ENCODE results near the gene USP11.
"Not testable (repeated sequence)": the region's sequence is repeated elsewhere in the genome, so short reads cannot be mapped to it uniquely, and the experiment has no call there.

Gene USP11

DNA sequence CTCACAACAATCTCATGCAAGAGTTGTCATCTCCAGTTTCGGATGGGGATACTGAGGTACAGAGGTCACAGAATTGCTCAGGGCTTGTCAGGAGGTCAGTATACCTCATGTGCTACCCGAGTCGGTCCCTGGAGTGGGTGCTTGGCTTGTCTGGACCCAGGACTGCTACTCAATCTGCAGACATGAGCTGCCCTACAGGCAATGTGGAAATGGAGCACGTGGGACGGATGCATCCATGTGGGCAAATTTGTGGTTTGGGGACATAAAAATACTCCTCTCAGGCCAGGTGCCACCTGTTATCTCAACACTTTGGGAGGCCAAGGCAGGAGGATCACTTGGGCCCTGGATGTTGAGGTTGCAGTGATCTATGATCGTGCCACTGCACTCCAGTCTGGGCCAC is 15.8 kb downstream of the USP11 start:
- DNase-seq: no peak

DNA sequence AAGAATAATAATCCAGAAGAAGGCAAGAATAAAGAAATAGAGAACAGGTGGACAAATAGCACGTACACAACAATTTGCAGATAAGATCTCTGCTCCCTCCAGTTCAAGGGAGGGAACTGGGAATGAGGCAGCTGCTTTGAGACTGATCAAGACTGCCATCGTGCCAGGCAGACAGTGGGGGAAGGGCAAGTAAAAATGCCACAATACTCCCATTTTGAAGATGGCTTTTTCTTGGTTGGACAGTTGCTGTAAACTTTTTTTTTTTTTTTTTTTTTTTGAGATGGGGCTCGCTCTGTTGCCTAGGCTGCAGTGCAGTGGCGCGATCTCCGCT is 17.2 kb downstream of the USP11 start:
- DNase-seq: no peak

DNA sequence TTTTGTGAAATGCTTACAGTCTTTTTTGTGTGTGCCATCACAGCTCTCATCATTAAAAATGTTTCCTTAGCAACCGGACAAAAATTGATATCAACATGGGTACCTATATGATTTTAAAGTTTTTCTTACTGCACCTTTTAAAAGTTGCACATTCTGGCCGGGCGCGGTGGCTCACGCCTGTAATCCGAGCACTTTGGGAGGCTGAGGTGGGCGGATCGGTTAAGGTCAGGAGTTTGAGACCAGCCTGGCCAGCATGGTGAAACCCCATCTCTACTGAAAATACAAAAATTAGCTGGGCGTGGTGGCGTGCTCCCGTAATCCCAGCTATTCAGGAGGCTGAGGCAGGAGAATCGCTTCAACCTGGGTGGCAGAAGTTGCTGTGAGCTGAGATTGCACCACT is 24.8 kb downstream of the USP11 start:
- DNase-seq: not testable (repeated sequence)

DNA sequence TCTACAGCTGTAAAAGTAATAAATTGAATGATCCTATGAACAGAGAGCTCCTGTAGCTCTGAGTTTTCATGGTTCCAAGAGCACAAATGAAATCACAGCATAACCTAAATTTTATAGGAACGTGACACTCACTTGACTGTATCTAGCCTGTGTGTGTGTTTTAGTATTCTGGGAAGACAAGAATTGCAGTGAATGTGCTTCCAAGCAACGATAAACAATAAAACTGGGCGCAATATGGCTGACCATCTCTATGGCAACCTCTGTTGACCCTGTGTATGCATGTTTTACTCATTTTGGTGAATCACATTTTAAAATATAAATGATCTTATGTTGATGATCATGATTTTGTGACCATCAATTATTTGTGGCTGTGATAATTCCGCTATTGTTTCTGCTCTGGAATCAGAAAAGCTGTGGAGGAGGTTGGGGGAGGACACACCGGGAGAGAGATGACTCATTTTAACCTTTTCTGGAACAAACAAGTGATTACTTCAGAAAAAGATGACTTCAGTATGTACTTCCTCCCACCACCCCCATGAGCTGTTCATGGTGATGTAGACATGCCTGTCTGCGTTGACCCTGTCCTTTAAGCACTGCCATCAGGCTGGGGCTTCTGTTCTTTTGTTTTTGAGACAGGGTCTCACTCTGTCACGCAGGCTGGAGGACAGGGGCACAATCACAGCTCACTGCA is 31.8 kb downstream of the USP11 start:
- no peak for DNase-seq

DNA sequence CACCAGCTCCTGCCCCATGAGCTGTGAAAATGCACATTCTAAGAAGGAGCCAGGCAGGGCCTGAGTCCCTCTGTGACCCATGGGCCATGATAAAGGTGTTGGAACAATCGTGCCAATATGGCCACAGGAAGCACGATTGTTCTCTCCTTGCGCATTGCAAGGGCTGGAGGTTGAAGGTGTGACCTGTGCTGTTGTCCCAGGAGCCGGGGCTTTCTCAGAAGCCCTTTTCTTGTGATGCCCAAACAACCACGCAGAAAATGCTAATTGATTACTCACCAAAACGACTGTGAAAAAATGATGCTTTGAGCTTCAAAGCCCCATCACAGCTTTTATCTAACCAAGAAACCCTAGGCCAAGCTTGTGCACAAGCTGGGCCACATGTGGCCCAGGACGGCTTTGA is 33.8 kb downstream of the USP11 start:
- DNase-seq: no peak

DNA sequence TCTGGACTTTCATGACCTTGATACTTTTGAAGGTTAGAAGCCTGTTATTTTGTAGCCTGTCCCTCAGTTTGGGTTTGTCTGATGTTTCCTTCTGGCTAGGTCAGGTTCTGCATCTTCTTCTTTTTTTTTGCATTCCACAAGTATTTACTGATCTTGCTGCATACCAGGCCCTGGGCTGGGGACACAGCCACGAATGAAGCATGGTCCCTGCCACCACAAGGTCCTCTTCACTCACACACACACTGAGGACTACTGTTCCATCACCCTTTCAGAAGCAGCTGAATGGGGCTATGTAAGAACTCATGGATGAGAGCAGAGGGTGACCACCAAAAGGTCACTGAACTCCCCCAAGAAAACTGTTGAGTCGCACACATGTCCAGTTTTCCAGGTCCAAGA is 39.2 kb downstream of the USP11 start:
- DNase-seq: no peak

DNA sequence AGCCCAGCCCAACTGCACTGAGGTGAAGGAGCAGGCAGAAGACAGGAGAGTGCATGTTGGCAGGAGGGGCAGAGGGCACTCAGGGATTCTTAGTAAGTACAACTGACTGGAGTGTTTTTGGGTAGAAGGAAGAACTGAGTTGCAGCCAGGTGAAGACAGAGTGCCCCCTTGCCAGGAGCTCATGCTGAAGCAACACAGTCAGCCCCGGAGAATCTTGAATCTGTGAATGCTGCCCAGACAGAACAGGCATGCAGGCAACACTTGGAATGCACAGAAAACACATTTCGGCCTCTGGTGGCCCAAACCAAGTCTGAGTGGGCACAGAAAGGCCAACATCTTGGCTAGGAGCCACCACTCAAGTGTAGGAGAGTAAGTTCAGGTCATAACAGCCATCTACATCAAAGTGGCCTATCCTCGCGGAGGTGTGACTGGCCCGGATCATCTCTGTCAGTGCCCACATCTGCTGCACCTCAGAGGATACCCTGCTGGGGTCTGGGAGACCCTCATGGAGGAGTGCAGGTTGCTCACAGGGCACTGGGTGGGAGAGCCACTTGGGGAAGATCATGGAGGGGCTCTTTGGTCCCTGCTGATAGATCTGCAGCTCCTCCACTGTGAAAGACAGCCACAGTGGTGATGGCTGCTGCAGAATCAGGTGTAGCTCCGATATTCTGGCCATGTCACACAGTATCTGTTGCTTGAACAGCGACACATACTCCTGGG is 40.4 kb downstream of the USP11 start:
- DNase-seq: no peak

DNA sequence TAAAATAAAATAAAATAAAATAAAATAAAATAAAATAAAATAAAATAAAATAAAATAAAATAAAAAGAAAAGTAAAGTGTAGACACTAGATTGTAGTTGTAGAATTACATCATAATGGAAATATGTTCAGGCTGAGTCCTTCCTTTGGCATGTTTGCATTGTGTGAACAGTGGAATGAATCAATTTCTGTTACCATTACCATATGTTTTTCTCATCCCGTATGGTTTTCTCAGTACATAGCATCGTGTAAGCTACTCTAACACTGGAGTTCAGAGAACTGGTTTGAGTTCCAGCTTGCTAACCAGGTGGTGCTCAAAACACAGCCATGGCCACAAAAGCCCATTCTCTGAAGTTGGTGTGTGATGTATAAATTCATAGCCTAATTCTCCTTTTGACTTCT is 45.9 kb downstream of the USP11 start:
- no peak for DNase-seq

DNA sequence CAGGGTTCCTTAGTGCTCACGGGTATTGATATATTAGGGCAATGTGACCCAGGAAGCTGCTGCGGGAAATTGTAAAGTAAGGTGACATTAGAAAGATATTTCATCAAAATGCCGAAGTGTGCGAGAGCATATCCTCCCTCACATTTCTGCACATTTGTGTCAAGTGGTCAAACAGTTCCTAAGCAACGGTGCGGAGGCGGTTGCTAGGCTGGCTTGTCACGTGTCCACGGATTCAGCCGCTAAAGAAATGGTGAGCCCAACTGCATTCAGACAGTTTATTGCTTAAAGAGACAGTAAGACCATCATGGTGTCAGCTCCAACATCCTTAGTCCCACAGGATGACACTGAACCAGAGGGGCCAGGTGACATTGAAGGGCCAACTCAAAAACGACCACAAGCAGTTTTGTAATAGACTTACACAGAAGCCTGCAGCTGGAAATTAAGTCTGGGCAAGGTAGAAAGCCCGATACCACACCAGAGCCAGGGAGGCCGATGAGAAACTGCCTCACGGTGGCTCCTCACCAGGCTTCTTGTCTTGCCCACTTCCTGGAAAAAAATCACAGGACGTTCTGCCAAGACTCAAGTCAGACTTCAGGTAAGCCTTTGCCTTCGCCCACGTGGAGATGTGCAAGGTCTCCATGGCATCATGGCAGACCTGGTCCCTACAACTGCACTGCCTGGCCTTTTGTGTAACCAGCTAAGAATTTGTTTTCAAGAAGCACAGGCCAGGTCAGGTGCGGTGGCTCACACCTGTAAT is 50.4 kb downstream of the USP11 start:
- DNase-seq: no peak

DNA sequence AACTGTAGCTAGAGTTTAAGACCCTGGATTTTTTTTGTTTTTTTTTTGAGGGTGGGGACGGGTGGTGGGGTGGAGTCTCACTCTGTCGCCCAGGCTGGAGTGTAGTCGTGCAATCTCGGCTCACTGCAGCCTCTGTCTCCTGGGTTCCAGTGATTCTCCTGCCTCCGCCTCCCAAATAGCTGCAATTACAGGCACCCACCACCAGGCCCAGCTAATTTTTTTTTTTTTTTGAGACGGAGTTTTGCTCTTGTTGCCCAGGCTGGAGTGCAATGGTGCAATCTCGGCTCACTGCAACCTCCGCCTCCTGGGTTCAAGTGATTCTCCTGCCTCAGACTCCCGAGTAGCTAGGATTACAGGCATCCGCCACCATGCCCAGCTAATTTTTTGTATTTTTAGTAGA is 51.8 kb downstream of the USP11 start:
- DNase-seq: not testable (repeated sequence)

DNA sequence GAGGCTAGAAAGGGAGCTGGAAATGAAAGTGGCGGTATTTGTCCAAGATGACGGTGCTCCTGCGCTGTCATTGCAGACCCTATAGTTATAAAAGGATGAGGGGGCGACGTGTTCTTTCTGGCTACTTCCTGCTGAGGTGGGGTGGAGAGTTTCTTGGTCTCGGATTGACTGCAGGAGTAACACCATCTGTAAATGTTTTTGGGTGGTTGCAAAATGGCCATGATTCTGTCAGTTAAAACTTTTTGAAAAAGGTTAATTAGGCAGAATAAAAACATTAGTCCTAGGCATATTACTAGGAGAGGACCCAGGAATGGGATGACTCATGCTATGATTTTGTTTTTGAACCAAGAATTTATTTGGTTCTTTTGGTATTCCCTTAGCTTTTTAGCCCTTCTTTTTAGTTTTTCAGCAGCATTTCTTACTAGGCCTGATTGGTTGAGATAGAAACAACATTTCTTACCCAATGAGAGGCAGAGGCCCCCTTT is 53.1 kb downstream of the USP11 start:
- no peak for DNase-seq

DNA sequence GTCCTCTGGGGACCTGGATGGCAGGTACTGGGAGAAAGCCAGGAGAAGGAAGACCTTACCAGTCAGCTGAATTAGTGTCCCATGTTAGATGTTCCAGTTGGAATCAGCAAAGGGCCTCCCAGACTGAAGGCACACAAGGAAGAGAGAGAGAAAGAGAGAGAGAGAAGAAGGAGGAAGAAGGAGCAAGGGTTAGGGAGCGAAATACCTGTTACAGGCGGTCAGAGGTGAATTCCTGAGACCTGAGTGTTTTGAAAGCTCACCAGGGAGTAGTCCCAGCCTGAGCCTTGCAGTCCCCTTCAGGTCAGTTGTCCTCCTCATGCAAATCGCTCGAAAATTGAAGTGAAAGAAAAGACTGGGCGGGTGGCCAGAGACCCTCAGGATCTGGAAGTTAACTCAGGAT is 60.3 kb downstream of the USP11 start:
- DNase-seq: no peak

DNA sequence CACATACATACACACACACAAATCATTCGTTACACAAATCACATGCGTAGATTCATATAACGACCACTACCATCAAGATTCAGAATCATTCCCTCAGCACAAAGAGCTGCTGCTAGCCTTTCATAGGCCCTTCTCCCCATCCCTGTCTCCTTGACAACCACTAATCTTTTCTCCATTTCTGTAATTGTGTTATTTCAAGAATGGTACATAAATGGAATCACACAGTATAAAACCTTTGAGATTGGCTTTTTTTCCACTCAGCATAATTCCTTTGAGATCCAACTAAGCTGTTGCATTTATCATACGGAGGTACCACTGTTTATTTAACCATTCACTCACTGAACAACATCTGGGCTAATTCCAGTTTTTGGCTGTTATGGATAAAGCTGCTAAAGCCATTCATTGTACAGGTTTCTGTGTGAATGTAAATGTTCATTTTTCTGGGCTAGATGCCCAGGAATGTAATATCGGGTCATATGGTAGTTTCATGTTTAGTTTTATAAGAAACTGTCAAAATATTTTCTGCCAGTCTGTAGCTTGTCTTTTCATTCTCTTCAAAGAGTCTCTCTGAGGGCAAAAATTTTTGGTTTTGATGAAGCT is 64.1 kb downstream of the USP11 start:
- DNase-seq: no peak

DNA sequence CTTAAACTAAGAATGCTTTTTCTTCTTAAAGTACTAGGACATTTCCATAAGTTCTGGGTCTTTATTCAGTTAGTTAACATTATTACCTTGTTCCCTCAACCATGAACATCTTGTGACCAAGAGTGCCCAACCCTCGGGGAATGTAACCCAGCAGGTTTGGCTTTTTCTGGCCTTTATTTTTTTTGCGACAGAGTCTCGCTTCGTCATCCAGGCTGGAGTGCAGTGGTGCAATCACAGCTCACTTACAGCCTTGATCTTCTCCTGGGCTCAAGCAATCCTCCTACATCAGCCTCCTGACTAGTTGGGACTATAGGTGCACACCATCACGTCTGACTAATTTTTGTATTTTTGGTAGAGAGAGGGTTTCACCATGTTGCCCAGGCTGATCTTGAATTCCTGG is 65.1 kb downstream of the USP11 start:
- DNase-seq: no peak

Measured in NCI-H82 (cell line).